Psoas muscle (tissue), 8 donors: ENCODE data around the gene PLSCR1. TPM values are rescaled to one million over a fixed set of nuclear protein-coding genes. Genes with fewer than 3 reads are reported as not detected.
"Not testable (repeated sequence)": the region's sequence is repeated elsewhere in the genome, so short reads cannot be mapped to it uniquely, and the experiment has no call there.

Source experiments
- ATAC-seq, 4 donors: fragments of 200-7000 bp; cut with Tn5 transposase; one replicate each; pipeline ENCODE4 v1.9.1; 2020; ENCODE audit warnings: moderate library complexity in 3 of 4, mild to moderate bottlenecking in 2 of 4
- DNase-seq, 2 donors: peaks; one replicate each; pipeline ENCODE4 v3.0.0-alpha.2; 2020
- H3K27ac ChIP-seq: fragments of 200-600 bp; one replicate; pipeline ENCODE4 v1.8.0; 2022
- H3K27me3 ChIP-seq, 3 donors: fragments of 200-600 bp in 1 of 3; one replicate each; pipeline versions ENCODE4 v1.6.1 to v1.8.0; 2013 to 2022; ENCODE audit warnings: low read length in 2 of 3, mild to moderate bottlenecking in 2 of 3, moderate library complexity in 1 of 3; ENCODE audit not compliant: insufficient read depth in 3 of 3
- H3K36me3 ChIP-seq, 2 donors: fragments of 200-600 bp in 1 of 2; one replicate each; pipeline versions ENCODE4 v1.6.1 to v1.8.0; 2013 to 2022; ENCODE audit warnings: low read depth in 1 of 2, mild to moderate bottlenecking in 1 of 2, moderate library complexity in 1 of 2; ENCODE audit not compliant: insufficient read depth in 1 of 2
- H3K4me1 ChIP-seq: fragments of 200-600 bp; one replicate; pipeline ENCODE4 v1.8.0; 2022
- H3K4me3 ChIP-seq: fragments of 200-600 bp; one replicate; pipeline ENCODE4 v1.8.0; 2022; ENCODE audit warnings: mild to moderate bottlenecking
- H3K9me3 ChIP-seq: fragments of 200-600 bp; one replicate; pipeline ENCODE4 v1.8.0; 2022
- CTCF ChIP-seq: fragments of 200-600 bp; IDR thresholded peaks from one replicate; pipeline ENCODE4 v1.8.0; 2022; ENCODE audit warnings: antibody characterized with exemption
- whole genome bisulfite sequencing, 3 donors: extraction: QIAGEN DNeasy Blood & Tissue Kit; methylation state at CpG; one replicate each; pipeline versions ENCODE4 v1.1.6 to v1.1.7; 2013; 5-methylcytosine and 5-hydroxymethylcytosine counted together
- intact Hi-C, 2 donors: fragments of 100-400 bp; cut with DNase I; formaldehyde crosslinking; loops; one replicate each; pipeline versions ENCODE4 v1.11.0 to v1.14.2; 2022
- polyA plus RNA-seq, 3 donors: library from polyadenylated mRNA; stranded (reverse); fragments of 200-250 nt; gene quantifications; one replicate each; pipeline ENCODE4 v1.2.3, GENCODE V29; 2013
- total RNA-seq, 4 donors: library from RNA; stranded (reverse); fragmentation: NEBNext Ultra II Directional in 2 of 4; extraction: Animal tissue kit (Norgen Biotek cat#: 25700) in 2 of 4; gene quantifications; one replicate each; pipeline versions ENCODE4 v1.2.1 to v1.2.4, GENCODE V29; 2021 to 2023
- donor health status: healthy with polysubstance abuse.
- donor health status: DM: no; HTN: no; CAD: no; lungs with moderate emphysema.
- donor health status: Bipolar disorder and iron deficiency.
- donor health status: healthy.
- donor health status: DM: yes; HTN: yes; CAD: no.
- donor health status: DM: no; HTN: no; CAD: no.
- donor health status: DM: no; HTN: no; CAD: no.
- donor health status: DM: yes; HTN: yes; CAD: no.

The PLSCR1 gene
- total and polyA plus RNA-seq, 7 donors: 7.1 to 31.0 (median 13.1) TPM

GRCh38 chr3:146501752-146502151 lies 42.7 kb downstream of the PLSCR1 start:
- no peak for TF ChIP-seq CTCF
- no peak for DNase-seq
- peaks cover 0 to 4% of the 10 kb centered on the region in 2 donors for H3K36me3 ChIP-seq
- no peaks in the 10 kb centered on the region for H3K4me1 ChIP-seq
- H3K4me3 ChIP-seq: no peak overlapping the region
- intact Hi-C loops: no loop called here
- no peak for ATAC-seq
- H3K27me3 ChIP-seq: no peaks in the 10 kb centered on the region
- H3K27ac ChIP-seq: no peak overlapping the region
- no peaks in the 10 kb centered on the region for H3K9me3 ChIP-seq

GRCh38 chr3:146499701-146500100 lies 44.7 kb downstream of the PLSCR1 start:
- ATAC-seq: no peak

GRCh38 chr3:146498002-146498736 lies 46.2 kb downstream of the PLSCR1 start:
- H3K36me3 ChIP-seq: peaks cover 0 to 4% of the 10 kb centered on the region in 2 donors
- ATAC-seq (no peak), DNase-seq (no peak)
- no peak overlapping the region for H3K27ac ChIP-seq
- no peaks in the 10 kb centered on the region for H3K4me1 ChIP-seq
- no peak for TF ChIP-seq CTCF
- H3K4me3 ChIP-seq: no peak overlapping the region
- H3K27me3 ChIP-seq: no peaks in the 10 kb centered on the region
- intact Hi-C loops: no loop called here
- WGBS, 3 donors: 89 to 93% (median 92%) methylated on average over 13 of the region's 13 CpGs
- no peaks in the 10 kb centered on the region for H3K9me3 ChIP-seq

More at GRCh38 chr3:146499701-146500100, 44.7 kb downstream of the PLSCR1 start:
- peaks cover 0 to 4% of the 10 kb centered on the region in 2 donors for H3K36me3 ChIP-seq
- WGBS, 3 donors: 35 to 42% (median 36%) methylated on average over 1 of the region's 1 CpG
- intact Hi-C loops: no loop called here
- no peaks in the 10 kb centered on the region for H3K9me3 ChIP-seq
- H3K27ac ChIP-seq: no peak overlapping the region
- no peaks in the 10 kb centered on the region for H3K27me3 ChIP-seq
- TF ChIP-seq CTCF: no peak
- no peak overlapping the region for H3K4me3 ChIP-seq
- no peaks in the 10 kb centered on the region for H3K4me1 ChIP-seq
- DNase-seq: no peak

GRCh38 chr3:146497145-146497843 lies 47.1 kb downstream of the PLSCR1 start:
- H3K9me3 ChIP-seq, H3K36me3 ChIP-seq, H3K27ac ChIP-seq, ATAC-seq, H3K4me1 ChIP-seq, H3K27me3 ChIP-seq, H3K4me3 ChIP-seq, DNase-seq, intact Hi-C loops: not testable (repeated sequence)
- WGBS, 3 donors: 91 to 99% (median 95%) methylated on average over 27 to 28 of the region's 28 CpGs

- no peaks in the 10 kb centered on the region for H3K36me3 ChIP-seq
- H3K27ac ChIP-seq: no peak overlapping the region
- H3K27me3 ChIP-seq: peaks cover 0 to 2% (median 0%) of the 10 kb centered on the region in 3 donors
- 0 to 88% (median 51%) methylated on average over 1 of the region's 1 CpG for WGBS, 3 donors
- no peak for TF ChIP-seq CTCF
- intact Hi-C loops: no loop called here
- no peak overlapping the region for H3K4me3 ChIP-seq
- DNase-seq: no peak
- no peaks in the 10 kb centered on the region for H3K4me1 ChIP-seq
- no peaks in the 10 kb centered on the region for H3K9me3 ChIP-seq
- ATAC-seq: no peak
Observed at GRCh38 chr3:146496726-146497125, 47.7 kb downstream of the PLSCR1 start.
